Measurements from ENCODE around the gene NFIC.

NFIC gene

GRCh38 chr19:3356805-3357204, 9.6 kb upstream of the NFIC start:
- DNase-seq = no peak
- in situ Hi-C loops (cut with MboI; ENCODE audit: low pct_unique_long_range_greater_than_20kb, low sequenced_read_pairs) = no loop called here

GRCh38 chr19:3357271-3357991, 9.0 kb upstream of the NFIC start:
- in situ Hi-C loops (cut with MboI; ENCODE audit: low pct_unique_long_range_greater_than_20kb, low sequenced_read_pairs) = no loop called here

DNA sequence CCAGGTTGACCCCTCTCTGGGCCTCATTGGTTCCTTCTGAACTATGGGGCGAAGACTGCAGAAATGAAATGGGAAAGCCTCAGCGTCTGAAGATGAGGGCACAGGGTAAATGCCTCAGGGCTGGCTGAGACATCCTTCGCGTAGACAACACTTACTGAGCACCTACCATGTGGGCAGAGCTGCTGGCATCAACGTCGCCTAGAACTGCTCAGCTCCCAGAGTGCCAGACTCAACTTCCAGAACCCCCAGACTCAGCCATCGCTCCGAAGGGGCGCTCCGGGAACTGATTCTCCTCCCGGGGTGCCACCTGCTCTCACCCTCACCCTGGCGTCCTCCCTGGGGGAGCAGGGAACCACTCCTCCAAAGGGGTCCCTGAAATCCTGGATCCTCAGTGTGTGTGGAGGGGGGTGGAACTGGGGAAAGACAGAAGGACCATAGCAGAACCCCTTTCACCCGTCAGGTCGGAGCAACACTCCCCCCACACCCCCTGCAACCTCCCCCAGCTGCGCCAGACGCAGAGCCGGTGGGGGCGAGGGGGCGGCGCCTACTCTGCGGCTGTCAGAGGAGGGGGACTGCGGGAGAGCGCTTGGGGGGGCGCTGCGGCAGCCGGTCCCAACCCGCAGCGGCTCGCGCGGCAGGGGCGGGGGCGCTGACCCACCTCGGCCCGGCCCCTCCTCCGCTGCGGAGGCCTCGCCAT, 8.2 kb upstream of the NFIC start:
- in situ Hi-C loops (cut with MboI; ENCODE audit: low pct_unique_long_range_greater_than_20kb, low sequenced_read_pairs) = no loop called here

More at GRCh38 chr19:3357271-3357991, 9.0 kb upstream of the NFIC start:
- DNase-seq = no peak

DNA sequence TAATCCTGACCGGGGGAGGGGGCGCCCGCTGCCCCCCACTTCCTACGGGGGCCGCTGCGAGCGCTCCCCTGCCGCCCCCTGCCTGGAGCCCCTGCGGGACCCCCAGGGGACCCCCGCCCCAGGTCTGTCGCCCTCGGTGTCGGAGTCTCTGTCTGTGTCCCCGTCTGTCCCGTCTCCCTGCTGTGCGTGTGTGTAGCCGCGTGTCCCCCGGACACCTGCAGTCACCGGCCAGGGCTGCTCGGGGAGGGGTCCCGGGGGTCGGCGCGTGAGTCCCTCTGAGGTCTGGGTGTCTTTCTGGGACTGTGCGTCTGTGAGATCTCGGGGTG, 7.7 kb upstream of the NFIC start:
- no peak for DNase-seq

More for the DNA sequence above, 8.2 kb upstream of the NFIC start:
- DNase-seq = no peak

GRCh38 chr19:3359015-3359918, 7.1 kb upstream of the NFIC start:
- DNase-seq = no peak
- in situ Hi-C loops (cut with MboI; ENCODE audit: low pct_unique_long_range_greater_than_20kb, low sequenced_read_pairs) = no loop called here

More for the DNA sequence above, 7.7 kb upstream of the NFIC start:
- in situ Hi-C loops (cut with MboI; ENCODE audit: low pct_unique_long_range_greater_than_20kb, low sequenced_read_pairs) = no loop called here

- in situ Hi-C loops (cut with MboI; ENCODE audit: low pct_unique_long_range_greater_than_20kb, low sequenced_read_pairs) = no loop called here
- DNase-seq = no peak
Measured at GRCh38 chr19:3359919-3360420, 6.4 kb upstream of the NFIC start.

DNA sequence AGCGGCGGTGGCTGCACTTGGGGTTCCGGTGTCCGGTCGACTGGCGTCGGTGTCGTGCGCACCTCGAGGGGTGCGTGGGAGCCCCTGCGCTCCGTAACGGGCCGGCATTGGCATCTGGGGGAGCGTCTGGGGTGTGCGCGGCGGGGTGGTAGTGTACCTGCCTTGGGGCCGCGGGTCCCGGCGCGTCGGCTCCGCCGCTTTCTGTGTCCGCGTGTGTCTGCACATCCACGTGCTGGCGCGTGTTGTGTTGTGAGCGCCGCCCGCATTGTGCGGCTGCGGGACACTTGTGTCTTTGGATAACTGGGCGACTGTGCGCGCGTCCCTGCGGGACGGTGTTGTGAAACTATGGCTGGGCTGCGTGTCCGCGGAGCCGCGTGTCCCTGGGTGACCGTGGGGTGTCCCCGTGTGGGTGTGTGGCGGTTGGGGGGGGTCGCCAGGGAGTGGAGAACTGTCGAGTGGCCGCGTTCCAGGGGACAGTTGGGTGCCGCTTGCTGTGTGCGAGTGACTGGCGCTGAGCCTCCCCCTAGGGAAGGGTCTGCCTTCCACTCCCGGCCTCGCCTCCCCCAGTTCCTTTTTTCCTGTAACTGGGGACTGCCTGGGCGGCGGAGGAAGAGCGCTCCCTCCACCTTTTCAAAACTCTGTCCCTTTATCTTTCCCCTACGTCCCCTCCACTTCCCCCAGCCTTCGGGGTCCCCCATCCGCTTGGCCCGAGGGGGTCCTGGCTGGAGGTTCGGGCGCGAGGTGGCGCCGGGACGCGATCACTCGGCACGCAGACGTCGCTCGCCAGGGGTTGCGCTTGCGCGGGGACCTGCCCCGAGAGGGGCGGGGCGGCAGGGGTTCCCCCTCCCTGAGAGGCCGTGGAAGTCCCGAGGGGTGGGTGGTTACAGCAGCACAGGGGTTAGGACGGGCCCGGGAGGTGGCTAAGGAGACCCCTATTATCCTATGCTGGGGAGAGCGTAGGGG, 5.7 kb upstream of the NFIC start:
- in situ Hi-C loops (cut with MboI; ENCODE audit: low pct_unique_long_range_greater_than_20kb, low sequenced_read_pairs) = no loop called here
- peak; percentile 72 for DNase-seq

GRCh38 chr19:3361384-3362216, 4.8 kb upstream of the NFIC start:
- in situ Hi-C loops (cut with MboI; ENCODE audit: low pct_unique_long_range_greater_than_20kb, low sequenced_read_pairs) = no loop called here
- no peak for DNase-seq

GRCh38 chr19:3362217-3362906, 4.0 kb upstream of the NFIC start:
- in situ Hi-C loops (cut with MboI; ENCODE audit: low pct_unique_long_range_greater_than_20kb, low sequenced_read_pairs) = no loop called here
- DNase-seq = no peak

- in situ Hi-C loops (cut with MboI; ENCODE audit: low pct_unique_long_range_greater_than_20kb, low sequenced_read_pairs) = no loop called here
Measured at GRCh38 chr19:3363841-3364500, 2.4 kb upstream of the NFIC start.

DNA sequence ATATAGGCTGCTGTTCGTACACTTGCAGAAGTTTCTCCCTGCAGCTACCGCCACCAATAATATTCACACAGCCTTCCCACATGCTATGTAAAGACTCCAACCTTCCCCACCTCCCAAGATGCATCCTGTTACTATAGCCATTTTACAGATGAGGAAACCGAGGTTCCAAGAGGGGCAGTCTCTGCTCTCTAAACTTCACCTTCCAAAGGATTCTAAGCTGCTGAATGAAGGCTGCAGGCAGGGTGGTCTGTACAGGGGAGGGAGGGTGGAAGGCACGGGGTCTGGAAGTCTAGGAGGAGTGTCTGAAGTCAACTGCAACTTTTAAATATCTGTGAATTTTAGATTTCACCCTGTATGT, 1.9 kb upstream of the NFIC start:
- no peak for DNase-seq
- in situ Hi-C loops (cut with MboI; ENCODE audit: low pct_unique_long_range_greater_than_20kb, low sequenced_read_pairs) = no loop called here

More at GRCh38 chr19:3363841-3364500, 2.4 kb upstream of the NFIC start:
- DNase-seq = no peak

- no peak for DNase-seq
- in situ Hi-C loops (cut with MboI; ENCODE audit: low pct_unique_long_range_greater_than_20kb, low sequenced_read_pairs) = no loop called here
Measured at GRCh38 chr19:3365093-3365835, 1.1 kb upstream of the NFIC start.

DNA sequence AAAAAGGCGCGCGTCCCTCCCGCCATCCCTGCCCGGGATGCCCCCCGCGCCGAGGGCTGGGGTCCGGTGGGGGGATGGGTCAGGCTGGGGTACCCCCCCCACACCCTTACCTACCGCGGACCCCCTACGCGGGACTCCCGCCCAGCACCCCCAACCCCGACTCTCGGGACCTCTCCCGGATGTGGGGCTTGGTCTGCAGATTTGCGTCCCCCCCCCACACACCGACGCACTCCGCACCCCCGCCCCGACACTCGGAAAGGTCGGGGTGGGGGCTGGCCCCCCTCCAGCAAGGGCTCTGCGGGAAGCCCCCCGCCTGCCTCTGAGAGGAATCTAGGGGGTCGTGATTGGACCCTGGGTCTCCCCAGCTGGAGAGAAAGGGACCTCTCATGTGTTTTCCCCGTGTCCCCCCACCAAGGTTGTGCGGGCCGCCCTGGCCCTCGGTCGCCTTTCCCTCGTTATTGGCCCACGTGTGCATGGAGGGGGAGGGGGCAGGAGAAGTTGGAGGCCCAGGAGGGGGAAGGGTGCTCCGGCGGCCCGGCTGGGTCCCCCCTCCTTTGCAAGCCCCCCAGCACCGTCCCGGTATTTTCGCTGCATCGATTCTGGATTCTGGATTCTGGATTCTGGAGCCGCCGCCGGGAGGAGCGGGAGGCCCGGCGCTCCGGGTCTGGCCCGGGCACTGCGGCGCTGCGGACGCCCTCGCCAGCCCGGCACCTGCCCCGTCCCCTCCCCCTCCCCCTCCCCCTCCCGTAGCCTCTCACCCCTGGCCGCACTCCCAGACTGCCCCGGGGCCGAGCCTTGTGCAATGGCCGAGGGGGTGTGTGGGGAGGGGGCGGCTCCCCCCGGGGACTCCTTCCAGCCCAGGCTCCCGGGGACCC, 607 bp downstream of the NFIC start:
- DNase-seq = peak; percentile 52
- in situ Hi-C loops (cut with MboI; ENCODE audit: low pct_unique_long_range_greater_than_20kb, low sequenced_read_pairs) = no loop called here

GRCh38 chr19:3367628-3368440, 1.5 kb downstream of the NFIC start:
- no peak for DNase-seq
- in situ Hi-C loops (cut with MboI; ENCODE audit: low pct_unique_long_range_greater_than_20kb, low sequenced_read_pairs) = no loop called here

DNA sequence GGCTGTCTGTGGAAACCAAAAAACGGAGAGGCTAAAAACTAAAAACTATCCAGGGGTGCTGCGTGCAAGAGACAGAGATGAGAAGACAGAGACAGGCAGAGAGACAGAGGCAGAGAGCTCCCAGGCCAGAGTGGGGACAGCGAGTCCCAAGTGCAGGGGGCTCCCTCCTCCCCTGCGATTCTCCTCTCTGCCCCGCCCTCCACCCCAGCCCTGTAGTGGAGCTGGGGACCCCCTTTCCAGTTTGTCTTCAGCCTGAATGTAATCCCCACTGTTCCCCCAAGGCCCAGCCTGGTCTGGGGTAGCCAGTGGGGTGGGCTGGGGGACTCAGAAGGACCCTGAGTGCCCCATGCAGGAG, 2.0 kb downstream of the NFIC start:
- in situ Hi-C loops (cut with MboI; ENCODE audit: low pct_unique_long_range_greater_than_20kb, low sequenced_read_pairs) = no loop called here
- DNase-seq = no peak

All from KBM-7 (cell line).